ENCODE measurements around the gene KRTAP16-1. TPM values are rescaled to one million over a fixed set of nuclear protein-coding genes. Genes with fewer than 3 reads are reported as not detected.
"Not testable (repeated sequence)": the region's sequence is repeated elsewhere in the genome, so short reads cannot be mapped to it uniquely, and the experiment has no call there.

Gene KRTAP16-1
- total RNA-seq, 4 donors from 2014 or later = not detected

DNA sequence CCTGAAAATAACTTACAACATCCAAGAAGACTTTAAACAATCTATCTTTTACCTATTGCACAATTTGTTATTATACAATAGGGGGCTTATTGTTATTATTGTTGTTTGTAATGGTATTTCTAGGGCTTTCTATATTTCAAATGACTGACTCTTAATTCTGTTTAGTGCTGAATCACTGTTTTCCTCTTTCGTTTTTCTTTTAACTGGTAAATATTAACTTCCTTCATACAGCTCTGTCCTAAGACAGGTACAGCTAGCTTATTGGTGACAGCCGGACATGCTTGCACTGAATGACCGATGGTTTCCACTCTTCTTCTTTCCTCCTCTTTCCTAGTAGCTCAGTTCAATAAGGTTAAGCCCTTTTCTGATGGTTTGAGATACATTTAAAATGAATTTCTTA, 22.1 kb downstream of the KRTAP16-1 start:
- Histone ChIP-seq H3K27me3 (no peaks in the 10 kb centered on the region), H3K4me1 (no peaks in the 10 kb centered on the region), H3K4me3 (no peak overlapping the region), H3K9me3 (no peaks in the 10 kb centered on the region), H3K36me3 (no peaks in the 10 kb centered on the region), H3K27ac (no peak overlapping the region)
- DNase-seq = no peak
- TF ChIP-seq, protein P1, sequence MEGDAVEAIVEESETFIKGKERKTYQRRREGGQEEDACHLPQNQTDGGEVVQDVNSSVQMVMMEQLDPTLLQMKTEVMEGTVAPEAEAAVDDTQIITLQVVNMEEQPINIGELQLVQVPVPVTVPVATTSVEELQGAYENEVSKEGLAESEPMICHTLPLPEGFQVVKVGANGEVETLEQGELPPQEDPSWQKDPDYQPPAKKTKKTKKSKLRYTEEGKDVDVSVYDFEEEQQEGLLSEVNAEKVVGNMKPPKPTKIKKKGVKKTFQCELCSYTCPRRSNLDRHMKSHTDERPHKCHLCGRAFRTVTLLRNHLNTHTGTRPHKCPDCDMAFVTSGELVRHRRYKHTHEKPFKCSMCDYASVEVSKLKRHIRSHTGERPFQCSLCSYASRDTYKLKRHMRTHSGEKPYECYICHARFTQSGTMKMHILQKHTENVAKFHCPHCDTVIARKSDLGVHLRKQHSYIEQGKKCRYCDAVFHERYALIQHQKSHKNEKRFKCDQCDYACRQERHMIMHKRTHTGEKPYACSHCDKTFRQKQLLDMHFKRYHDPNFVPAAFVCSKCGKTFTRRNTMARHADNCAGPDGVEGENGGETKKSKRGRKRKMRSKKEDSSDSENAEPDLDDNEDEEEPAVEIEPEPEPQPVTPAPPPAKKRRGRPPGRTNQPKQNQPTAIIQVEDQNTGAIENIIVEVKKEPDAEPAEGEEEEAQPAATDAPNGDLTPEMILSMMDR (IDR thresholded peaks at IDR 0.05) = no peak
- TF ChIP-seq POLR2A (IDR thresholded peaks at IDR 0.05) = no peak

DNA sequence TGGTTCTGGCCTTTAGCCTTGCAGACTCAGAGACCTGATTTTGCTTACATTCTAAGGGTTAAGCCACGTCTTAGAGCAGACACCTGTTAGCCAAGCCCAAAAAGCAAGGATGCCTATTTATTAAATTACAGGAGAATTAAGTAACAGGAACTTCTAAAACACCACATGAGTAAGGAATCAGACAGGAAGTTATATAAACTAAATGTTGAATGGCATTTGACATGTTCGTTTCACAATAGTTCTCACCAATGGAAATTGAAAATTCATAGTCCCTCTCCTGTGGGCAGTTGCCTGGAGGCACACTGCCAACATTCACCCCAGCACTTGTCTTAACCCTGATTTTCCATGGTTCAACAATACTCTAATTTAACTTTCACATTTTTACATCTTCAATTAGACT, 24.6 kb downstream of the KRTAP16-1 start:
- H3K27ac ChIP-seq = no peak overlapping the region
- TF ChIP-seq POLR2A (IDR thresholded peaks at IDR 0.05) = no peak
- TF ChIP-seq, protein P1 (IDR thresholded peaks at IDR 0.05) = no peak

DNA sequence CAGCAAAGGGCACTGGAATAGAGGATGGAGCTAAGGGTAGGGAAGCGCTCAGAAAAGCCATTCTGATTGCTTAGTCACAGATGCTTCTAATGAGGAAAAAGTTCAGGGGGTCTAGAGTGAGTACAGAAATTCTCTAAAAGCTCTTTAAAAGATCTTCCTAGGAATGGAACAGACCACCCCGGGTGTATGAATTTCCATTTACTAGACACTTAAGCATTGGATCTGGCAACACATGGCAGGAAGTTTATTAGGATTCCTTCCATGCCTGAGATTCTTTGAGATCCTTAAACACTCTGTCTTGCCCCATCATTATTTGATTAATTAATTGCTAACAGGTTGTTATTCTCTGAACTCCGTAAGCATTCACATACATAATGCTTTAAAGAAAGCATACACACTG, 25.1 kb downstream of the KRTAP16-1 start:
- no peak for TF ChIP-seq POLR2A (IDR thresholded peaks at IDR 0.05)
- TF ChIP-seq, protein P1 (IDR thresholded peaks at IDR 0.05) = no peak
- H3K27me3 ChIP-seq = no peaks in the 10 kb centered on the region
- no peaks in the 10 kb centered on the region for H3K4me1 ChIP-seq
- no peak overlapping the region for H3K27ac ChIP-seq
- DNase-seq = no peak
- H3K4me3 ChIP-seq = no peak overlapping the region
- H3K9me3 ChIP-seq = no peaks in the 10 kb centered on the region
- no peaks in the 10 kb centered on the region for H3K36me3 ChIP-seq

More for the DNA sequence above, 24.6 kb downstream of the KRTAP16-1 start:
- Histone ChIP-seq H3K27me3 (no peaks in the 10 kb centered on the region), H3K36me3 (no peaks in the 10 kb centered on the region), H3K4me1 (no peaks in the 10 kb centered on the region), H3K9me3 (no peaks in the 10 kb centered on the region), H3K4me3 (no peak overlapping the region)
- DNase-seq = no peak

DNA sequence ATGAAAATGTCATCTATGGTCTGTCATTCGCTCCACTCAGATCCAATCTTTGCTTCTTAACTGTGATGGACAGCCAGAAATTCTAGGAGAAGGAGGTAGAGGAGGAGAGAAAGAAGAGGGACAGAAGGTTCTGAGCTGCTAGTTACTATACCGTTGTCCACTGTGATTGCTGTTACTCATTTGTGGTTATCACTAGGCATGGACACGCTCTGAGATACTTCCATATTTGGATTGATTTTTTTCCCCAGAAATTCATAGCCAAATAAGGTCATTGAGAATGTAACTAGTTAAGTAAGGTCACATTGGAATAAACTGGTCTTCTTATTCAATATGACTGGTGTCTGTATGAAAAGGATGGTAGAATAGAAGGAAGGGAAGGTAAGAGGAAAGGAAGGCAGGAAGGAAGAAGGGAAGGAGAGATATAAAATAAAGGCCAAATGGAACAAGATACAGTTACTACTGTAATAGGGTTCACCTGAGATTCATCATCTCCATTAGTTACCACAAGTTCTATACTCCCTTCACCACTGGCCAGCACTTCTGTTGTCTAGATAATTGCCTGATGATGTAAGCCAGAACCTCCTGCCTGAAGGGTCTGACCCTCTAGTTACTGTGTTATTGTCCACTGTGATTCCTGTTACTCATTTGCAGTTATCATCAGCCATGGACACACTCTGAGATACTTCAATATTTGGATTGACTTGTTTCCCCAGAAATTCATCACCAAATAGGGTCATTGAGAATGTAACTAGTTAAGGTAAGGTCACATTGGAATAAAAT, 30.7 kb downstream of the KRTAP16-1 start:
- Histone ChIP-seq H3K36me3 (no peaks in the 10 kb centered on the region), H3K27ac (no peak overlapping the region), H3K4me3 (no peak overlapping the region), H3K27me3 (no peaks in the 10 kb centered on the region), H3K4me1 (no peaks in the 10 kb centered on the region), H3K9me3 (no peaks in the 10 kb centered on the region)
- DNase-seq = no peak
- TF ChIP-seq POLR2A (IDR thresholded peaks at IDR 0.05) = no peak
- TF ChIP-seq, protein P1 (IDR thresholded peaks at IDR 0.05) = no peak

DNA sequence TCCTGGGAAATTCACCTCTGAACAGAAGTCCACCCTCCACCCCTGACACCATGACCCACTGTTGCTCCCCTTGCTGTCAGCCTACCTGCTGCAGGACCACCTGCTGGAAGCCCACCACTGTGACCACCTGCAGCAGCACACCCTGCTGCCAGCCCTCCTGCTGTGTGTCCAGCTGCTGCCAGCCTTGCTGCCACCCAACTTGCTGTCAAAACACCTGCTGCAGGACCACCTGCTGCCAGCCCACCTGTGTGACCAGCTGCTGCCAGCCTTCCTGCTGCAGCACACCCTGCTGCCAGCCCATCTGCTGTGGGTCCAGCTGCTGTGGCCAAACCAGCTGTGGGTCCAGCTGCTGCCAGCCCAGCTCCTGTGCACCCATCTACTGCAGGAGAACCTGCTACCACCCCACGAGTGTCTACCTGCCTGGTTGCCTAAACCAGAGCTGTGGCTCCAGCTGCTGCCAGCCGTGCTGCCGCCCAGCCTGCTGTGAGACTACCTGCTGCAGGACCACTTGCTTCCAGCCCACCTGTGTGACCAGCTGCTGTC, 33.4 kb downstream of the KRTAP16-1 start, which contains the start of gene KRTAP9-7:
TSS of gene KRTAP9-7 (plus strand) at position 51 of the 543 bp plus-strand sequence. CDS start at position 51, 0 bp downstream.
- not testable (repeated sequence) for H3K4me1 ChIP-seq, H3K4me3 ChIP-seq, H3K9me3 ChIP-seq, H3K27ac ChIP-seq, H3K36me3 ChIP-seq, DNase-seq, H3K27me3 ChIP-seq

DNA sequence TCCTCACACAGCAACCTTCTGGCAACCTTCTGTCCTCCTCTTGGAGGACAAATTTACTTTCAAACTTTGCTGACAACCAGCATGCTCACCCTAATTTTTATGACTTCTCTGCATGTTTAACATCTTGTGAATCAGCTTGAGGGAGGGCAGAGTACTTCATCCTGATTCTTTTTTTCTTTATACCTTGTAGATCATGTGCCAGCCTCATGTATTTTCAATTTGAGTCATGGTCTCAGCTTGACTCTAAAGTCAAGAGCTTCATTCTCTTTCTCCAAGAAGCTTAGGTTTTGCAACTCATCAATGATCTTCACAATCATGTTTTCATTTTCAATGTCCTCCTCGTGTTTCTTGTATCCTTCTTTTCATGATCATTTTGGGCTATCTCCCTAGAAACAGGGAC, 37.3 kb downstream of the KRTAP16-1 start:
- TF ChIP-seq, protein P1 (IDR thresholded peaks at IDR 0.05) = no peak
- no peak for TF ChIP-seq POLR2A (IDR thresholded peaks at IDR 0.05)
- Histone ChIP-seq H3K4me3 (no peak overlapping the region), H3K4me1 (no peaks in the 10 kb centered on the region), H3K27ac (no peak overlapping the region), H3K36me3 (no peaks in the 10 kb centered on the region), H3K9me3 (no peaks in the 10 kb centered on the region), H3K27me3 (no peaks in the 10 kb centered on the region)
- DNase-seq = no peak

DNA sequence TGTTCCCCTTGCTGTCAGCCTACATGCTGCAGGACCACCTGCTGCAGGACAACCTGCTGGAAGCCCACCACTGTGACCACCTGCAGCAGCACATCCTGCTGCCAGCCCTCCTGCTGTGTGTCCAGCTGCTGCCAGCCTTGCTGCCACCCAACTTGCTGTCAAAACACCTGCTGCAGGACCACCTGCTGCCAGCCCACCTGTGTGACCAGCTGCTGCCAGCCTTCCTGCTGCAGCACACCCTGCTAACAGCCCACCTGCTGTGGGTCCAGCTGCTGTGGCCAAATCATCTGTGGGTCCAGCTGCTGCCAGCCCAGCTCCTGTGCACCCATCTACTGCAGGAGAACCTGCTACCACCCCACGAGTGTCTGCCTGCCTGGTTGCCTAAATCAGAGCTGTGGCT, 37.8 kb downstream of the KRTAP16-1 start:
- not testable (repeated sequence) for DNase-seq, H3K27me3 ChIP-seq, H3K27ac ChIP-seq, H3K4me1 ChIP-seq, H3K9me3 ChIP-seq, H3K36me3 ChIP-seq, H3K4me3 ChIP-seq

Measured in Peyer's patch (tissue), 4 donors.